K562 (cell line): ENCODE results near the gene ARHGAP35. TPM values are rescaled to one million over a fixed set of nuclear protein-coding genes. Genes with fewer than 3 reads are reported as not detected.

Experiments
- CREBBP ChIP-seq: IDR thresholded peaks from one replicate; pipeline ENCODE4 v1.6.1; 2012; ENCODE audit warnings: low read depth, mild to moderate bottlenecking, control low read depth, inconsistent platforms, low read length
- FOXK2 ChIP-seq, 2 experiments: fragments of 450-650 bp; IDR thresholded peaks in 1 of 2; conservative IDR thresholded peaks in 1 of 2; 2 replicates each; pipeline ENCODE4 v1.6.1; 2016; ENCODE audit warnings: low read depth in 2 of 2, mild to moderate bottlenecking in 1 of 2
- GABPA ChIP-seq: fragments of 200-800 bp; sonication (Bioruptor generic); conservative IDR thresholded peaks from 2 replicates; pipeline ENCODE4 v1.6.1; 2016; ENCODE audit warnings: low read depth, missing genetic modification characterization, missing compliant biosample characterization
- JUNB ChIP-seq: fragments of 450-650 bp; formaldehyde crosslinking; conservative IDR thresholded peaks from 2 replicates; pipeline ENCODE4 v1.4.0; 2020; ENCODE audit warnings: mild to moderate bottlenecking
- JUND ChIP-seq, 2 experiments: IDR thresholded peaks; 2 replicates in 1 of 2; 3 replicates in 1 of 2; pipeline ENCODE4 v1.6.1; 2011; ENCODE audit warnings: borderline replicate concordance in 2 of 2, low read depth in 2 of 2, low read length in 2 of 2, improper control_type of control experiment in 1 of 2, missing biosample characterization in 1 of 2, missing genetic modification characterization in 1 of 2, missing genetic modification reagents in 1 of 2
- KLF13 ChIP-seq: fragments of 450-650 bp; IDR thresholded peaks from 2 replicates; pipeline ENCODE4 v1.6.1; 2016; ENCODE audit warnings: missing genetic modification characterization, low read depth, mild to moderate bottlenecking, missing compliant biosample characterization, moderate library complexity, borderline replicate concordance
- LARP7 ChIP-seq: fragments of 450-650 bp; IDR thresholded peaks from 2 replicates; pipeline ENCODE4 v1.6.1; 2016
- NBN ChIP-seq: fragments of 450-650 bp; IDR thresholded peaks from 2 replicates; pipeline ENCODE4 v1.6.1; 2016; ENCODE audit warnings: low read depth, mild to moderate bottlenecking
- SP1 ChIP-seq: sonication (generic); formaldehyde crosslinking; IDR thresholded peaks from 2 replicates; pipeline ENCODE4 v1.8.1; 2022; ENCODE audit warnings: mild to moderate bottlenecking, missing genetic modification reagents
- TAF7 ChIP-seq: fragments of 450-650 bp; IDR thresholded peaks from 2 replicates; pipeline ENCODE4 v1.6.1; 2016; ENCODE audit warnings: missing genetic modification characterization, missing compliant biosample characterization
- ZNF12 ChIP-seq: sonication (generic); formaldehyde crosslinking; IDR thresholded peaks from 2 replicates; pipeline ENCODE4 v1.4.0; 2020; ENCODE audit warnings: mild to moderate bottlenecking, missing genetic modification reagents
- ZNF436 ChIP-seq: fragments of 250-450, 450-650 bp; sonication (Bioruptor Pico); formaldehyde crosslinking; IDR thresholded peaks from 2 replicates; pipeline ENCODE4 v1.7.0; 2020; ENCODE audit warnings: mild to moderate bottlenecking
- ZZZ3 ChIP-seq: fragments of 450-650 bp; IDR thresholded peaks from 2 replicates; pipeline ENCODE4 v1.6.1; 2016; ENCODE audit warnings: antibody characterized with exemption, mild to moderate bottlenecking, moderate library complexity
- polyA plus RNA-seq, 8 experiments: library from polyadenylated mRNA; depleted of rRNA in 4 of 8; stranded (reverse) in 5 of 8; unstranded in 3 of 8; fragments of >200 nt; fragmentation: Nextera tagmentation in 2 of 8; fragmentation: Illumina TruSeq in 1 of 8; extraction: Ambion mirVana in 2 of 8; extraction: Trizol in 1 of 8; gene quantifications; 2 replicates each; pipeline versions ENCODE4 v1.2.1 to v1.2.3, GENCODE V29; 2011 to 2014; ENCODE audit warnings: inconsistent platforms in 1 of 8, missing spikeins in 1 of 8
- total RNA-seq, 7 experiments: library from RNA; depleted of rRNA in 6 of 7; stranded (reverse); fragments of >200 nt in 6 of 7; fragmentation: Illumina TruSeq in 2 of 7; extraction: Trizol in 2 of 7; gene quantifications; 2 replicates each; pipeline versions ENCODE4 v1.2.1 to v1.2.3, GENCODE V29; 2011 to 2021; ENCODE audit warnings: low replicate concordance in 1 of 7
- TF ChIP-seq, protein P1 (sequence below): fragments of 250-450 bp; sonication (Bioruptor Pico); IDR thresholded peaks from 2 replicates; pipeline ENCODE4 v1.4.0; 2020
- TF ChIP-seq, protein P2 (sequence below): sonication (generic); formaldehyde crosslinking; IDR thresholded peaks from 2 replicates; pipeline ENCODE4 v1.8.1; 2023; ENCODE audit warnings: mild to moderate bottlenecking, missing genetic modification reagents
- TF ChIP-seq, protein P3 (sequence below), 3 experiments: fragments of 200-800 bp in 1 of 3; fragments of 250-450 bp in 1 of 3; fragments of 450-650 bp in 1 of 3; sonication (Bioruptor Pico) in 1 of 3; sonication (Bioruptor generic) in 1 of 3; formaldehyde crosslinking in 1 of 3; IDR thresholded peaks; 2 replicates each; pipeline versions ENCODE4 v1.6.1 to v1.8.0; 2016 to 2022; ENCODE audit warnings: mild to moderate bottlenecking in 2 of 3, missing genetic modification characterization in 2 of 3, missing compliant biosample characterization in 1 of 3, moderate library complexity in 1 of 3
- TF ChIP-seq, protein P4 (sequence below): sonication (generic); formaldehyde crosslinking; IDR thresholded peaks from 2 replicates; pipeline ENCODE4 v1.8.0; 2022; ENCODE audit warnings: mild to moderate bottlenecking, missing genetic modification reagents

Gene ARHGAP35
- total and polyA plus RNA-seq, 9 of the 15 experiments (the other 6 are each of a cell fraction or from before 2014, with no cell fraction given), result 0.27 to 26.4 (median 10.2) TPM

DNA sequence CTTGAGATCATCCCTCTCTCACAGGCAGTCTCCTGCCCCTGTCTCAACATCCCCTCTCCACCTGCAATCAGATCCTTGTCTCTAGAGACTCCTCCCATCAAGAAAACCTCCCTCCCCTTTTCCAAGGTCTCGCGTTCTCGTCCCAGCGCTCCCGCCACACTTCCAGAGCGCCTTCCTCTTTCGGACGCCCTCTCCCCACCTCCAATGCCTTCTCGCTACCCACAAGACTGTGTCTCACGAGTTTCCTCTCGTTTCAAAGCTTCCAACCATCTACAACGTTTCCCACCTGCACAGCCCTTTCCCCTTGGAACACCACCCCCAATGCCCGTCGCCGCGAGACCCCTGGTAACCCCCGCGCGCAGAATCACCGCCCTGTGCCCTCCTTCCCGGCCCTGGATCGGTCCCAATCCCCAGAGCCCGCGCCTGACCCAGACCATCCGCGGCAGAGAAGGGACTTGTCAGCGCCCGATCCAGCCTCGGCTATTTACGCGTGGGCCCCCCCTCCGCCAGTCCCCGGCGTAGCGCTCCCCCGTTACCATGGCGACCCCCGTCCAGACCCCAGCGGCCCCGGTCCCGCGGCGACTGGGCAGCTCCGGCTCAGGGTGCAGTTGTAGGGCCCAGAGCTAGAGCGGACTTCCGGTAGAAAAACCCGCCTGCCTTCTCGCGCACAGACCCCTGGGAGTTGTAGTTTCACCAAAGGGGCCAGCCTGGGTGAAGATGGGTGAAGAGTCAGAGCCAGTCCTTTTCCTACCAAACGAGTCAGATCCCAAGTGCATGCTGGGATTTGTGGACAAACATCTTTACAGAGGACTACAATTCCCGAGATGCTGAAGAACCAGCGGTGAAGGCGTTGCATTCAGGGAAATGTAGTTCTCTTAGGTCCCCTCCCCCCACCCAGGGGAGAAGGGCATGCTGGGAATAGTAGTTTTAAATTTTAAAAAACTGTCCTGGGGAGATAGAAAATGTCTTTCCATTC lies 10.3 kb upstream of the ARHGAP35 start, which contains the start of gene AP2S1 (continued):
- TF ChIP-seq ZZZ3 (0 out of 2 replicates have a peak, but pooled peaks have one; percentile 80), NBN (peak; percentile 55), JUND (IDR thresholded peaks at IDR 0.05; ENCODE audit: borderline replicate concordance, low read depth, low read length) (peak; percentile 74), JUND (tag; IDR thresholded peaks at IDR 0.05; ENCODE audit: borderline replicate concordance, low read depth, low read length) (peak; percentile 53; the same call in 2 of the 3 replicates), KLF13 (tag) (peak; percentile 59; the same call in 1 of the 2 replicates), SP1 (CRISPR knock-in tag) (peak; percentile 86), ZNF12 (CRISPR knock-in tag) (peak; percentile 76; the same call in 1 of the 2 replicates), GABPA (tag) (peak; percentile 97), FOXK2 (conservative IDR thresholded peaks at IDR 0.05 in 1 of 2, IDR thresholded peaks at IDR 0.05 in 1 of 2; ENCODE audit: low read depth in 2 of 2) (peak in 1 of 2 experiments; percentile 8; a peak in 3 of 4 replicates), CREBBP (no peak), JUNB (CRISPR knock-in tag) (no peak), LARP7 (peak; percentile 18; the same call in 1 of the 2 replicates), TAF7 (tag) (0 out of 2 replicates have a peak, but pooled peaks have one; percentile 54), ZNF436 (CRISPR knock-in tag) (no peak)
- TF ChIP-seq, protein P1, sequence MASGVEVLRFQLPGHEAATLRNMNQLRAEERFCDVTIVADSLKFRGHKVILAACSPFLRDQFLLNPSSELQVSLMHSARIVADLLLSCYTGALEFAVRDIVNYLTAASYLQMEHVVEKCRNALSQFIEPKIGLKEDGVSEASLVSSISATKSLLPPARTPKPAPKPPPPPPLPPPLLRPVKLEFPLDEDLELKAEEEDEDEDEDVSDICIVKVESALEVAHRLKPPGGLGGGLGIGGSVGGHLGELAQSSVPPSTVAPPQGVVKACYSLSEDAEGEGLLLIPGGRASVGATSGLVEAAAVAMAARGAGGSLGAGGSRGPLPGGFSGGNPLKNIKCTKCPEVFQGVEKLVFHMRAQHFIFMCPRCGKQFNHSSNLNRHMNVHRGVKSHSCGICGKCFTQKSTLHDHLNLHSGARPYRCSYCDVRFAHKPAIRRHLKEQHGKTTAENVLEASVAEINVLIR (CRISPR knock-in tag), result peak; percentile 50
- TF ChIP-seq, protein P2, sequence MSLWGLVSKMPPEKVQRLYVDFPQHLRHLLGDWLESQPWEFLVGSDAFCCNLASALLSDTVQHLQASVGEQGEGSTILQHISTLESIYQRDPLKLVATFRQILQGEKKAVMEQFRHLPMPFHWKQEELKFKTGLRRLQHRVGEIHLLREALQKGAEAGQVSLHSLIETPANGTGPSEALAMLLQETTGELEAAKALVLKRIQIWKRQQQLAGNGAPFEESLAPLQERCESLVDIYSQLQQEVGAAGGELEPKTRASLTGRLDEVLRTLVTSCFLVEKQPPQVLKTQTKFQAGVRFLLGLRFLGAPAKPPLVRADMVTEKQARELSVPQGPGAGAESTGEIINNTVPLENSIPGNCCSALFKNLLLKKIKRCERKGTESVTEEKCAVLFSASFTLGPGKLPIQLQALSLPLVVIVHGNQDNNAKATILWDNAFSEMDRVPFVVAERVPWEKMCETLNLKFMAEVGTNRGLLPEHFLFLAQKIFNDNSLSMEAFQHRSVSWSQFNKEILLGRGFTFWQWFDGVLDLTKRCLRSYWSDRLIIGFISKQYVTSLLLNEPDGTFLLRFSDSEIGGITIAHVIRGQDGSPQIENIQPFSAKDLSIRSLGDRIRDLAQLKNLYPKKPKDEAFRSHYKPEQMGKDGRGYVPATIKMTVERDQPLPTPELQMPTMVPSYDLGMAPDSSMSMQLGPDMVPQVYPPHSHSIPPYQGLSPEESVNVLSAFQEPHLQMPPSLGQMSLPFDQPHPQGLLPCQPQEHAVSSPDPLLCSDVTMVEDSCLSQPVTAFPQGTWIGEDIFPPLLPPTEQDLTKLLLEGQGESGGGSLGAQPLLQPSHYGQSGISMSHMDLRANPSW (CRISPR knock-in tag), result peak; percentile 42; the same call in 1 of the 2 replicates
- TF ChIP-seq, protein P3, sequence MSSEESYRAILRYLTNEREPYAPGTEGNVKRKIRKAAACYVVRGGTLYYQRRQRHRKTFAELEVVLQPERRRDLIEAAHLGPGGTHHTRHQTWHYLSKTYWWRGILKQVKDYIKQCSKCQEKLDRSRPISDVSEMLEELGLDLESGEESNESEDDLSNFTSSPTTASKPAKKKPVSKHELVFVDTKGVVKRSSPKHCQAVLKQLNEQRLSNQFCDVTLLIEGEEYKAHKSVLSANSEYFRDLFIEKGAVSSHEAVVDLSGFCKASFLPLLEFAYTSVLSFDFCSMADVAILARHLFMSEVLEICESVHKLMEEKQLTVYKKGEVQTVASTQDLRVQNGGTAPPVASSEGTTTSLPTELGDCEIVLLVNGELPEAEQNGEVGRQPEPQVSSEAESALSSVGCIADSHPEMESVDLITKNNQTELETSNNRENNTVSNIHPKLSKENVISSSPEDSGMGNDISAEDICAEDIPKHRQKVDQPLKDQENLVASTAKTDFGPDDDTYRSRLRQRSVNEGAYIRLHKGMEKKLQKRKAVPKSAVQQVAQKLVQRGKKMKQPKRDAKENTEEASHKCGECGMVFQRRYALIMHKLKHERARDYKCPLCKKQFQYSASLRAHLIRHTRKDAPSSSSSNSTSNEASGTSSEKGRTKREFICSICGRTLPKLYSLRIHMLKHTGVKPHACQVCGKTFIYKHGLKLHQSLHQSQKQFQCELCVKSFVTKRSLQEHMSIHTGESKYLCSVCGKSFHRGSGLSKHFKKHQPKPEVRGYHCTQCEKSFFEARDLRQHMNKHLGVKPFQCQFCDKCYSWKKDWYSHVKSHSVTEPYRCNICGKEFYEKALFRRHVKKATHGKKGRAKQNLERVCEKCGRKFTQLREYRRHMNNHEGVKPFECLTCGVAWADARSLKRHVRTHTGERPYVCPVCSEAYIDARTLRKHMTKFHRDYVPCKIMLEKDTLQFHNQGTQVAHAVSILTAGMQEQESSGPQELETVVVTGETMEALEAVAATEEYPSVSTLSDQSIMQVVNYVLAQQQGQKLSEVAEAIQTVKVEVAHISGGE (CRISPR knock-in tag; IDR thresholded peaks at IDR 0.05), result peak in 2 of 3 experiments; percentile 42 to 95; a peak in 2 of 6 replicates
- TF ChIP-seq, protein P4, sequence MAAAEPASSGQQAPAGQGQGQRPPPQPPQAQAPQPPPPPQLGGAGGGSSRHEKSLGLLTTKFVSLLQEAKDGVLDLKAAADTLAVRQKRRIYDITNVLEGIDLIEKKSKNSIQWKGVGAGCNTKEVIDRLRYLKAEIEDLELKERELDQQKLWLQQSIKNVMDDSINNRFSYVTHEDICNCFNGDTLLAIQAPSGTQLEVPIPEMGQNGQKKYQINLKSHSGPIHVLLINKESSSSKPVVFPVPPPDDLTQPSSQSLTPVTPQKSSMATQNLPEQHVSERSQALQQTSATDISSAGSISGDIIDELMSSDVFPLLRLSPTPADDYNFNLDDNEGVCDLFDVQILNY, result no peak; the same call in 1 of the 2 replicates
